NCI-H1436 (cell line): Measurements from ENCODE around the gene PRKAB1.

Experiments
- DNase-seq: peaks from one replicate; lab custom pipeline; 2025; lab: John Stamatoyannopoulos, UW

The PRKAB1 gene

GRCh38 chr12:119664642-119665041 lies 3.3 kb upstream of the PRKAB1 start:
- no peak for DNase-seq

GRCh38 chr12:119665164-119665929 lies 2.6 kb upstream of the PRKAB1 start:
- DNase-seq = no peak

GRCh38 chr12:119666226-119666795 lies 1.6 kb upstream of the PRKAB1 start:
- DNase-seq = no peak

GRCh38 chr12:119666900-119667576 lies 895 bp upstream of the PRKAB1 start:
- no peak for DNase-seq

- DNase-seq = no peak
Observed at GRCh38 chr12:119668324-119668841, 450 bp downstream of the PRKAB1 start.

GRCh38 chr12:119669744-119670472 lies 2.0 kb downstream of the PRKAB1 start:
- DNase-seq = no peak

GRCh38 chr12:119671070-119671469 lies 3.1 kb downstream of the PRKAB1 start:
- DNase-seq = no peak

- no peak for DNase-seq
Observed at GRCh38 chr12:119672194-119672593, 4.3 kb downstream of the PRKAB1 start.

- DNase-seq = no peak
Observed at GRCh38 chr12:119673634-119674033, 5.7 kb downstream of the PRKAB1 start.

- DNase-seq = no peak
Observed at GRCh38 chr12:119674560-119674959, 6.6 kb downstream of the PRKAB1 start.

- no peak for DNase-seq
Observed at GRCh38 chr12:119676022-119676421, 8.1 kb downstream of the PRKAB1 start.

- no peak for DNase-seq
Observed at GRCh38 chr12:119676573-119676972, 8.6 kb downstream of the PRKAB1 start.

- DNase-seq = no peak
Observed at GRCh38 chr12:119678459-119678858, 10.5 kb downstream of the PRKAB1 start.

GRCh38 chr12:119679081-119679480 lies 11.1 kb downstream of the PRKAB1 start:
- no peak for DNase-seq

- no peak for DNase-seq
Observed at GRCh38 chr12:119679490-119679889, 11.6 kb downstream of the PRKAB1 start.

- DNase-seq = no peak
Observed at GRCh38 chr12:119681111-119681510, 13.2 kb downstream of the PRKAB1 start.

- no peak for DNase-seq
Observed at GRCh38 chr12:119681728-119682638, 14.1 kb downstream of the PRKAB1 start.

GRCh38 chr12:119682639-119683252 lies 14.8 kb downstream of the PRKAB1 start:
- no peak for DNase-seq

- DNase-seq = no peak
Observed at GRCh38 chr12:119683413-119683812, 15.5 kb downstream of the PRKAB1 start.

GRCh38 chr12:119683816-119684215 lies 15.9 kb downstream of the PRKAB1 start:
- DNase-seq = no peak
